OCI-LY3 (cell line): ENCODE results near the gene FTSJ3.
"Not testable (repeated sequence)": the region's sequence is repeated elsewhere in the genome, so short reads cannot be mapped to it uniquely, and the experiment has no call there.

Experiments used
- H2AFZ ChIP-seq: fragments of 200-600, 300-600 bp; shearing (Covaris generic); 2 replicates; pipeline ENCODE4 v1.6.0; 2014; ENCODE audit warnings: antibody characterized with exemption, low read depth, low read length
- H3K27ac ChIP-seq: fragments of 200-600, 300-600 bp; sonication (generic); 2 replicates; pipeline ENCODE4 v1.5.1; 2014; ENCODE audit warnings: mild to moderate bottlenecking, low read length, moderate library complexity, mixed read lengths
- H3K27me3 ChIP-seq: fragments of 200-600, 300-600 bp; sonication (generic); 2 replicates; pipeline ENCODE4 v1.6.1; 2014; ENCODE audit warnings: low read depth, low read length, mixed read lengths
- H3K36me3 ChIP-seq: fragments of 200-600, 300-600 bp; sonication (generic); replicated peaks from 2 replicates; pipeline ENCODE3; 2014; ENCODE audit warnings: low read depth, low read length, mixed read lengths
- H3K4me1 ChIP-seq: fragments of 300-600, 200-600 bp; sonication (generic); 2 replicates; pipeline ENCODE4 v1.6.1; 2014; ENCODE audit warnings: low read length, mixed read lengths
- H3K4me2 ChIP-seq: fragments of 200-600, 300-600 bp; sonication (generic); 2 replicates; pipeline ENCODE4 v1.6.1; 2014; ENCODE audit warnings: low read length, mixed read lengths
- H3K4me3 ChIP-seq: fragments of 300-600, 200-600 bp; sonication (generic); 2 replicates; pipeline ENCODE4 v1.5.1; 2014; ENCODE audit warnings: antibody characterized with exemption, mild to moderate bottlenecking, low read length, moderate library complexity
- H3K79me2 ChIP-seq: fragments of 300-600, 200-600 bp; shearing (Covaris generic); 2 replicates; pipeline ENCODE4 v1.6.1; 2014; ENCODE audit warnings: mild to moderate bottlenecking, low read length, mixed read lengths
- H3K9ac ChIP-seq: fragments of 300-600, 200-600 bp; shearing (Covaris generic); 2 replicates; pipeline ENCODE4 v1.6.0; 2014; ENCODE audit warnings: mild to moderate bottlenecking, low read length, moderate library complexity
- H3K9me3 ChIP-seq: fragments of 200-600, 300-600 bp; shearing (Covaris generic); 2 replicates; pipeline ENCODE4 v1.6.1; 2014; ENCODE audit warnings: low read length, mixed read lengths; ENCODE audit not compliant: insufficient read depth
- H4K20me1 ChIP-seq: fragments of 200-600, 300-600 bp; sonication (generic); 2 replicates; pipeline ENCODE4 v1.6.1; 2016; ENCODE audit warnings: low read length, mixed read lengths; ENCODE audit not compliant: insufficient read depth
- CTCF ChIP-seq: fragments of 200-600, 300-600 bp; sonication (generic); IDR thresholded peaks from 2 replicates; pipeline ENCODE4 v1.5.1; 2014; ENCODE audit warnings: antibody characterized with exemption, low read length, low read depth
- EZH2phosphoT487 ChIP-seq: fragments of 200-600 bp; shearing (Covaris generic); IDR thresholded peaks from 2 replicates; pipeline ENCODE4 v1.6.1; 2018; ENCODE audit warnings: antibody characterized with exemption, mixed run types, low read depth

The FTSJ3 gene

GRCh38 chr17:63869491-63870291 is 42.2 kb upstream of the FTSJ3 start:
- not testable (repeated sequence) for H3K4me3 ChIP-seq, H3K36me3 ChIP-seq, H3K4me1 ChIP-seq, H3K27ac ChIP-seq, H3K9ac ChIP-seq, H3K27me3 ChIP-seq, H3K79me2 ChIP-seq, H3K9me3 ChIP-seq, H4K20me1 ChIP-seq, H2AFZ ChIP-seq, H3K4me2 ChIP-seq
- peak; percentile 18; the same call in 1 of the 2 replicates for TF ChIP-seq CTCF

GRCh38 chr17:63866625-63867024 is 39.2 kb upstream of the FTSJ3 start:
- H4K20me1 ChIP-seq, H3K9ac ChIP-seq, H3K4me1 ChIP-seq, H3K27me3 ChIP-seq, H3K27ac ChIP-seq, H3K79me2 ChIP-seq, H3K36me3 ChIP-seq, H3K9me3 ChIP-seq: not testable (repeated sequence)
- peak overlapping the region; percentile 89; the same call in 1 of the 2 replicates for H2AFZ ChIP-seq
- H3K4me3 ChIP-seq = peak overlapping the region; percentile 40; the same call in 1 of the 2 replicates
- peak overlapping the region; percentile 60; the same call in 1 of the 2 replicates for H3K4me2 ChIP-seq

- no peak overlapping the region for H3K9ac ChIP-seq
- no peak for TF ChIP-seq CTCF
Observed at GRCh38 chr17:63859257-63859656, 31.8 kb upstream of the FTSJ3 start.

GRCh38 chr17:63856425-63856824 is 29.0 kb upstream of the FTSJ3 start:
- H3K4me3 ChIP-seq, H4K20me1 ChIP-seq, H3K4me2 ChIP-seq: not testable (repeated sequence)

More at GRCh38 chr17:63859257-63859656, 31.8 kb upstream of the FTSJ3 start:
- H3K4me2 ChIP-seq = no peak overlapping the region
- H2AFZ ChIP-seq = no peak overlapping the region
- H3K36me3 ChIP-seq = no peaks in the 10 kb centered on the region
- no peaks in the 10 kb centered on the region for H3K4me1 ChIP-seq
- H4K20me1 ChIP-seq = no peaks in the 10 kb centered on the region
- peaks cover 16% of the 10 kb centered on the region for H3K27me3 ChIP-seq
- H3K4me3 ChIP-seq = no peak overlapping the region
- H3K27ac ChIP-seq = no peak overlapping the region
- no peaks in the 10 kb centered on the region for H3K79me2 ChIP-seq
- H3K9me3 ChIP-seq = no peaks in the 10 kb centered on the region

GRCh38 chr17:63855185-63855584 is 27.7 kb upstream of the FTSJ3 start:
- TF ChIP-seq EZH2phosphoT487 = no peak
- TF ChIP-seq CTCF = no peak
- Histone ChIP-seq H3K27ac (no peak overlapping the region), H3K4me3 (no peak overlapping the region)

More at GRCh38 chr17:63856425-63856824, 29.0 kb upstream of the FTSJ3 start:
- H3K9me3 ChIP-seq, H3K9ac ChIP-seq, H3K79me2 ChIP-seq, H3K36me3 ChIP-seq, H3K4me1 ChIP-seq, H2AFZ ChIP-seq, H3K27ac ChIP-seq: not testable (repeated sequence)
- H3K27me3 ChIP-seq = peaks cover 20% of the 10 kb centered on the region

More at GRCh38 chr17:63855185-63855584, 27.7 kb upstream of the FTSJ3 start:
- Histone ChIP-seq H3K27me3 (peaks cover 18% of the 10 kb centered on the region), H3K4me2 (no peak overlapping the region), H2AFZ (no peak overlapping the region), H3K36me3 (no peaks in the 10 kb centered on the region), H3K4me1 (no peaks in the 10 kb centered on the region), H3K79me2 (no peaks in the 10 kb centered on the region), H3K9me3 (no peaks in the 10 kb centered on the region), H3K9ac (no peak overlapping the region), H4K20me1 (no peaks in the 10 kb centered on the region)
